ENCODE results near the gene RTN3.

DNA sequence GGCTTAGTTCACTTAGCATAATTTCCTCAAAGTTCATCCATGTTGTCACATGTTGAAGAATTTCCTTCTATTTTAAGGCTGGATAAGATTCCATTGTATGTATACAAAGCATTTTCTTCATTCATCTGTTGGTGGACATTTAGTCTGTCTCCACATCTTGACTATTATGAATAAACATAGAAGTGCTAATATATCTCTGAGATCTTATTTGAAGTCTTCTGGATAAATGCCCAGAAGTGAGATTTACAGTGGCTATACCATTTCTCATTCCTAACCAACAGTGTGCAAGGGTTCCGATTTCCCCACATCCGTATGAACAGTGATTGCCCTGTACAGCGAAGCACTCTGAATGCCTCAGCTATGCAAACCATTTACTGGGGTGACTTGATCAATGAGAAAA, 93.9 kb downstream of the RTN3 start:
- TF ChIP-seq POLR2AphosphoS5 (IDR thresholded peaks at IDR 0.05) = no peak
- no peak for TF ChIP-seq CTCF (IDR thresholded peaks at IDR 0.05)

All from upper lobe of left lung (tissue), 4 donors.